ENCODE measurements around the gene SLC22A23. TPM values are rescaled to one million over a fixed set of nuclear protein-coding genes. Genes with fewer than 3 reads are reported as not detected.

SLC22A23 gene
- total RNA-seq, 3 donors from 2014 or later = 61.5 to 160 (median 74.7) TPM

- Histone ChIP-seq H3K4me3 (no peak overlapping the region), H3K9me3 (no peaks in the 10 kb centered on the region), H3K36me3 (ENCODE audit: low read depth) (no peaks in the 10 kb centered on the region), H3K4me1 (ENCODE audit: low read depth) (no peaks in the 10 kb centered on the region)
- intact Hi-C loops (cut with DNase I, micrococcal nuclease) = no loop called here
- TF ChIP-seq CTCF (IDR thresholded peaks at IDR 0.05) = no peak
- DNase-seq = no peak
- ATAC-seq = no peak
These were observed 166.5 kb downstream of the SLC22A23 start for GRCh38 chr6:3290149-3290930.

- ATAC-seq = no peak
- TF ChIP-seq CTCF (IDR thresholded peaks at IDR 0.05) = no peak
- no peak for DNase-seq
These were observed 167.2 kb downstream of the SLC22A23 start for GRCh38 chr6:3289664-3290055.

GRCh38 chr6:3288711-3289663, 167.9 kb downstream of the SLC22A23 start:
- intact Hi-C loops (cut with DNase I, micrococcal nuclease) = no loop called here
- H3K4me1 ChIP-seq (ENCODE audit: low read depth) = no peaks in the 10 kb centered on the region
- peak in 1 of 3 donors; percentile 19 for DNase-seq
- no peak overlapping the region for H3K4me3 ChIP-seq
- no peaks in the 10 kb centered on the region for H3K9me3 ChIP-seq
- no peak for ATAC-seq
- no peak for TF ChIP-seq CTCF (IDR thresholded peaks at IDR 0.05)
- H3K36me3 ChIP-seq (ENCODE audit: low read depth) = no peaks in the 10 kb centered on the region

More at GRCh38 chr6:3289664-3290055, 167.2 kb downstream of the SLC22A23 start:
- H3K4me3 ChIP-seq = no peak overlapping the region
- no peaks in the 10 kb centered on the region for H3K9me3 ChIP-seq
- no peaks in the 10 kb centered on the region for H3K4me1 ChIP-seq (ENCODE audit: low read depth)
- intact Hi-C loops (cut with DNase I, micrococcal nuclease) = no loop called here
- no peaks in the 10 kb centered on the region for H3K36me3 ChIP-seq (ENCODE audit: low read depth)

- no peaks in the 10 kb centered on the region for H3K36me3 ChIP-seq (ENCODE audit: low read depth)
These were observed 168.7 kb downstream of the SLC22A23 start for GRCh38 chr6:3287976-3288707.

More at GRCh38 chr6:3287976-3288707, 168.7 kb downstream of the SLC22A23 start:
- no peak overlapping the region for H3K4me3 ChIP-seq
- TF ChIP-seq CTCF (IDR thresholded peaks at IDR 0.05) = no peak
- no peaks in the 10 kb centered on the region for H3K9me3 ChIP-seq
- DNase-seq (peak in 1 of 3 donors; percentile 29), ATAC-seq (peak; percentile 14)
- intact Hi-C loops (cut with DNase I, micrococcal nuclease) = no loop called here
- H3K4me1 ChIP-seq (ENCODE audit: low read depth) = no peaks in the 10 kb centered on the region

Data from mucosa of descending colon (tissue), 3 donors.